ENCODE results near the gene LHFPL2.

LHFPL2 gene

GRCh38 chr5:78509145-78509865 lies 139.3 kb downstream of the LHFPL2 start:
- no peak for DNase-seq (ENCODE audit: extremely low read depth, low read depth)
- TF ChIP-seq, protein P1, sequence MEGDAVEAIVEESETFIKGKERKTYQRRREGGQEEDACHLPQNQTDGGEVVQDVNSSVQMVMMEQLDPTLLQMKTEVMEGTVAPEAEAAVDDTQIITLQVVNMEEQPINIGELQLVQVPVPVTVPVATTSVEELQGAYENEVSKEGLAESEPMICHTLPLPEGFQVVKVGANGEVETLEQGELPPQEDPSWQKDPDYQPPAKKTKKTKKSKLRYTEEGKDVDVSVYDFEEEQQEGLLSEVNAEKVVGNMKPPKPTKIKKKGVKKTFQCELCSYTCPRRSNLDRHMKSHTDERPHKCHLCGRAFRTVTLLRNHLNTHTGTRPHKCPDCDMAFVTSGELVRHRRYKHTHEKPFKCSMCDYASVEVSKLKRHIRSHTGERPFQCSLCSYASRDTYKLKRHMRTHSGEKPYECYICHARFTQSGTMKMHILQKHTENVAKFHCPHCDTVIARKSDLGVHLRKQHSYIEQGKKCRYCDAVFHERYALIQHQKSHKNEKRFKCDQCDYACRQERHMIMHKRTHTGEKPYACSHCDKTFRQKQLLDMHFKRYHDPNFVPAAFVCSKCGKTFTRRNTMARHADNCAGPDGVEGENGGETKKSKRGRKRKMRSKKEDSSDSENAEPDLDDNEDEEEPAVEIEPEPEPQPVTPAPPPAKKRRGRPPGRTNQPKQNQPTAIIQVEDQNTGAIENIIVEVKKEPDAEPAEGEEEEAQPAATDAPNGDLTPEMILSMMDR (IDR thresholded peaks at IDR 0.05; ENCODE audit: low read depth, low read length), result no peak

DNA sequence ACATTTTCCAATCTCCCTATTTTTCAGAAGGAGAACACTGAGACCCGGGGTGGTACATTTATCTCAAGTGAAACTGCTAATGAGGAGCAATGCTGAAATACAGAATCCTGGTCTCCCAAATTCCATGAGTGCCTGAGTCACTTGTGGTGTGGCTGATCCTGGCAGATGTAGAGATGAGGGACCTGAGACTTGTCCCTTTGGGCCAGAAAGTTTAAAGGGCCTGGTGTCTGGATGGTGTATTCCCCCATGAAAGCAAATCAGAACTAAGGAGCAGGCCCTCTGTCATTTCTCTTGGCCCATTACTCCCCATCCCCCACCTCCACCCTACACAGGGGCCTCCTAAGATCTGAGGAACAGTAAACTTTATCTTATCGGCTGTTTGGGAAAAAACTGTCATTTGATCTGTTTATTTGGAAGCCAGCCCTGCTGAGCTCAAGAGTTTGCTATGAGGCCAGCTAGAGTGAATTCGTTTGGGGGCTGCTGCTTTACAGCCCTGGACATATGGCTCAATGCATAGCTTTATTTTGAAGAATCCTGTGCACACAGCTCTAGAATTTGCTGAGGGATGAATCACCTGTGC lies 140.3 kb downstream of the LHFPL2 start:
- no peak for DNase-seq (ENCODE audit: extremely low read depth, low read depth)
- TF ChIP-seq, protein P1 (IDR thresholded peaks at IDR 0.05; ENCODE audit: low read depth, low read length), result no peak

GRCh38 chr5:78507531-78507930 lies 141.0 kb downstream of the LHFPL2 start:
- no peak for DNase-seq (ENCODE audit: extremely low read depth, low read depth)
- TF ChIP-seq, protein P1 (IDR thresholded peaks at IDR 0.05; ENCODE audit: low read depth, low read length), result no peak

DNA sequence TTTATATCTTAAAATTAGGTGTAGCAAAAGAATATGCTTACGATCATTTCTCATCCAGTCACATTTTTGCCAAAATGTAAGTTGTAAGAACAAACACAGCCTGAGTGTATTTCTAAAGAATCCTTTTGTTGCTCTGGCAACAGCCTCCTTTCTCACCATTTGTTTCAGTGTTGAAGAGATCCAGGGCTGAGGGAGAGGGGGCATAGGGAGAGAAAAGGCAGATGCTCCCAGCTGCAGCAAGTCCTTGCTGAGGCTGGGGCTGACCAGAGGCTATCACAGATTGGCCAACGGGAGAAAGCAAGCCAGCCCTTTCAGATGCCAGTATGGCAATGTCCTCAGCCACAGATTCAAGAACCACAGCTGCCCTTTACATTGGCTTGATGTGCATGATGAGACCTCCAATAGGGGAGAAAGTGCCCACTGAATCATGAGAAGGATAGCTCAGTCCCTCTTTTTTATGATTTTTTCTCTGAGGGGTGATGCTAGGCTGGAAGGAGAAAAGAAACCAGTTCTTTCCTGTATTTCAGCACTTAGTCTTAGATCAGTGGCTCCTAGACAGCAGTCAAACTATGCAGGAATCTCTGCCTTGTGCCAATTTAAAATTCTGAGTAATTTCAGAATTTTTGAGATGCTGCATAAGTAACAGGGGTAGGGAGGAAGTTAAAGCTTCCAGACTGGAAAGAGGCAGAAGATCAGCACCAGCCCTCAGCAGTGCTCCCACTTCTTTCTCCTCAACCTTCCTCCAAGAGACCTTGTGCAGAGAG lies 142.1 kb downstream of the LHFPL2 start:
- DNase-seq (ENCODE audit: extremely low read depth, low read depth), result no peak
- TF ChIP-seq, protein P1 (IDR thresholded peaks at IDR 0.05; ENCODE audit: low read depth, low read length), result no peak

- DNase-seq (ENCODE audit: extremely low read depth, low read depth), result no peak
- TF ChIP-seq, protein P1 (IDR thresholded peaks at IDR 0.05; ENCODE audit: low read depth, low read length), result no peak
These were observed 142.7 kb downstream of the LHFPL2 start for GRCh38 chr5:78505860-78506259.

DNA sequence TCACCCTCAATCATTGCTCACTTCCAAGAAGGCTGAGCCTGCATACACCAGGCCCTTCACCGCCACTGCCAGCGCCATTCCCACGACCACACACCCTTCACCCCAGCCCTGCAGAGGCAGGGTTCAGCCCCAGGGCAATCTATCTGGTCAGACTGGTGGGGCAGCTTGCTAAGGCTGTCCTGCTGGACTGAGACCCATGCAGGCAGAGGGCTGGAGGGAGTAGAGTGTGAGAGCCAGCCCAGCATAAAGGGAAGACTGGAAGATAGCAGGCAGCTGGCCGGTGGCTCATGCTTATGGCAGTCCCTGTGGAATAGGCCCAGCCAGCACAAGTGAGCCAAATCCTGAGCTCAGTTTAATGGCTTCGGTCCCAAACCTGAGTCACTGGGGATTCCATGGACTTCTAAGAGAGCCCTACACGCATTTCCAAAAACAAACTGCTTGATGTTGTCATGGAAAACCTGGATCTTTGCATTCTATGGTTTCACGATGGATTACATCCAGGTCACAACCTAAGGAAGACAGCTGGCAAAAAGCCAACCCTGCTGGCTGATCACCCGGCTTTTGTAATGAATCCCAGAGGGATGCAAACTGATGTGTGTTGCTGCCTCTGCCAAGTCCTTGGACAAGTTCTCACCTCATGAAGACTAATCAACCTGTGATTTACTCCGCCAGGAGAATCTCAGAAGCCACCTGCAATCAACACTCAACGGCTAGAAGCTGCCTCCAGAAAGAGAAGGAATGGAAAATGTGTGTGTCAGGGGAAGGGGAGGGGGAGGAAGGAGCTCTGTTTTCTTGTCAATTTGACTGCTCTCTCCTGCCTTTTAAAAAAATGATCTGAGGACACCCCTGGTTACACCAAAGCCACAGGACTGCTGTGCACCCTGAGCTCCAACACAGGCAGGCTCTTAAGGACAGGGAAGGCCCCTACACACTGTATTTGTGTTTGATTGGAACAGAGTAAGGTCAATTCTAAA lies 143.6 kb downstream of the LHFPL2 start:
- peak; percentile 97 for DNase-seq (ENCODE audit: extremely low read depth, low read depth)
- TF ChIP-seq, protein P1 (IDR thresholded peaks at IDR 0.05; ENCODE audit: low read depth, low read length), result no peak
